Naive thymus-derived CD4-positive, alpha-beta T cell (primary cell): ENCODE data around the gene DCDC2B. TPM values are rescaled to one million over a fixed set of nuclear protein-coding genes. Genes with fewer than 3 reads are reported as not detected.
"Not testable (repeated sequence)": the region's sequence is repeated elsewhere in the genome, so short reads cannot be mapped to it uniquely, and the experiment has no call there.

ENCODE experiments used
- ATAC-seq: fragments of 150-1000 bp; cut with Tn5 transposase; 2 replicates; pipeline ENCODE4 v1.10.0; 2021; ENCODE audit warnings: mild to moderate bottlenecking, moderate library complexity
- CTCF ChIA-PET: fragments of 350-600 bp; sonication (Branson Sonifier 250); formaldehyde crosslinking; loops from one replicate; lab custom pipeline; 2021; ENCODE audit warnings: antibody characterized with exemption; lab: Charles Lee
- POLR2A ChIA-PET: fragments of 350-600 bp; sonication (Branson Sonifier 250); formaldehyde crosslinking; loops from one replicate; lab custom pipeline; 2021; ENCODE audit warnings: antibody characterized with exemption, inconsistent platforms; lab: Charles Lee
- DNase-seq, 9 donors: peaks; one replicate each; pipeline versions ENCODE4 v3.0.0 to v3.0.0-alpha.2; 2020 to 2022; ENCODE audit warnings: mixed read lengths in 1 of 9
- H3K27ac ChIP-seq: one replicate; pipeline ENCODE4 v1.7.0; 2013; ENCODE audit warnings: mild to moderate bottlenecking, low read depth, low read length, moderate library complexity
- H3K27me3 ChIP-seq, 2 donors: one replicate each; pipeline ENCODE4 v1.7.0; 2013; ENCODE audit warnings: low read length in 2 of 2, mild to moderate bottlenecking in 2 of 2, moderate library complexity in 2 of 2; ENCODE audit not compliant: control insufficient read depth in 2 of 2, insufficient read depth in 2 of 2
- H3K36me3 ChIP-seq, 3 experiments: 1 replicate in 2 of 3; 2 replicates in 1 of 3; pipeline ENCODE4 v1.7.0; 2013; ENCODE audit warnings: low read length in 3 of 3, mild to moderate bottlenecking in 3 of 3, moderate library complexity in 1 of 3; ENCODE audit not compliant: insufficient read depth in 3 of 3, control insufficient read depth in 2 of 3
- H3K4me1 ChIP-seq, 2 donors: one replicate each; pipeline ENCODE4 v1.7.0; 2013; ENCODE audit warnings: low read length in 2 of 2, mild to moderate bottlenecking in 2 of 2, moderate library complexity in 1 of 2; ENCODE audit not compliant: control insufficient read depth in 2 of 2, insufficient read depth in 2 of 2
- H3K4me3 ChIP-seq: 2 replicates; pipeline ENCODE4 v1.7.0; 2013; ENCODE audit warnings: mild to moderate bottlenecking, low read length
- H3K9me3 ChIP-seq, 3 experiments: 1 replicate in 2 of 3; 2 replicates in 1 of 3; pipeline ENCODE4 v1.7.0; 2013; ENCODE audit warnings: low read length in 3 of 3; ENCODE audit not compliant: control insufficient read depth in 2 of 3
- H3K27ac Mint-ChIP-seq, 9 donors: one replicate each; pipeline ENCODE4 v1.8.0; 2020 to 2022; ENCODE audit warnings: mixed read lengths in 9 of 9, mild to moderate bottlenecking in 8 of 9, moderate library complexity in 5 of 9, inconsistent platforms in 2 of 9
- H3K27me3 Mint-ChIP-seq, 5 donors: one replicate each; pipeline ENCODE4 v1.8.0; 2021 to 2022; ENCODE audit warnings: mixed read lengths in 5 of 5, mild to moderate bottlenecking in 1 of 5
- H3K36me3 Mint-ChIP-seq, 5 donors: one replicate each; pipeline ENCODE4 v1.8.0; 2020 to 2022; ENCODE audit warnings: mixed read lengths in 5 of 5, mild to moderate bottlenecking in 3 of 5, inconsistent platforms in 1 of 5
- H3K4me1 Mint-ChIP-seq, 7 donors: one replicate each; pipeline ENCODE4 v1.8.0; 2020 to 2022; ENCODE audit warnings: mixed read lengths in 7 of 7, mild to moderate bottlenecking in 3 of 7, inconsistent platforms in 1 of 7
- H3K4me3 Mint-ChIP-seq, 10 donors: one replicate each; pipeline ENCODE4 v1.8.0; 2020 to 2022; ENCODE audit warnings: mild to moderate bottlenecking in 10 of 10, mixed read lengths in 10 of 10, moderate library complexity in 6 of 10, inconsistent platforms in 2 of 10
- H3K9me3 Mint-ChIP-seq, 11 donors: one replicate each; pipeline ENCODE4 v1.8.0; 2020 to 2022; ENCODE audit warnings: mixed read lengths in 11 of 11, mild to moderate bottlenecking in 4 of 11, inconsistent platforms in 1 of 11, moderate library complexity in 1 of 11
- intact Hi-C, 2 donors: fragments of 100-400 bp; cut with micrococcal nuclease; formaldehyde crosslinking; loops; one replicate each; pipeline ENCODE4 v1.15.1; 2023
- polyA plus RNA-seq, 2 donors: library from polyadenylated mRNA; unstranded; fragments of 300-500 nt; fragmentation: Illumina TruSeq; gene quantifications; one replicate each; pipeline ENCODE4 v1.2.3, GENCODE V29; 2021
- total RNA-seq, 6 experiments: library from RNA in 5 of 6; stranded (reverse) in 5 of 6; gene quantifications; 1 replicate in 5 of 6; 2 replicates in 1 of 6; pipeline ENCODE4 v1.2.3 and lab custom pipeline; 2021 to 2026

Gene DCDC2B
- total and polyA plus RNA-seq, 7 experiments from 2014 or later: 0.25 TPM; not detected in 6

DNA sequence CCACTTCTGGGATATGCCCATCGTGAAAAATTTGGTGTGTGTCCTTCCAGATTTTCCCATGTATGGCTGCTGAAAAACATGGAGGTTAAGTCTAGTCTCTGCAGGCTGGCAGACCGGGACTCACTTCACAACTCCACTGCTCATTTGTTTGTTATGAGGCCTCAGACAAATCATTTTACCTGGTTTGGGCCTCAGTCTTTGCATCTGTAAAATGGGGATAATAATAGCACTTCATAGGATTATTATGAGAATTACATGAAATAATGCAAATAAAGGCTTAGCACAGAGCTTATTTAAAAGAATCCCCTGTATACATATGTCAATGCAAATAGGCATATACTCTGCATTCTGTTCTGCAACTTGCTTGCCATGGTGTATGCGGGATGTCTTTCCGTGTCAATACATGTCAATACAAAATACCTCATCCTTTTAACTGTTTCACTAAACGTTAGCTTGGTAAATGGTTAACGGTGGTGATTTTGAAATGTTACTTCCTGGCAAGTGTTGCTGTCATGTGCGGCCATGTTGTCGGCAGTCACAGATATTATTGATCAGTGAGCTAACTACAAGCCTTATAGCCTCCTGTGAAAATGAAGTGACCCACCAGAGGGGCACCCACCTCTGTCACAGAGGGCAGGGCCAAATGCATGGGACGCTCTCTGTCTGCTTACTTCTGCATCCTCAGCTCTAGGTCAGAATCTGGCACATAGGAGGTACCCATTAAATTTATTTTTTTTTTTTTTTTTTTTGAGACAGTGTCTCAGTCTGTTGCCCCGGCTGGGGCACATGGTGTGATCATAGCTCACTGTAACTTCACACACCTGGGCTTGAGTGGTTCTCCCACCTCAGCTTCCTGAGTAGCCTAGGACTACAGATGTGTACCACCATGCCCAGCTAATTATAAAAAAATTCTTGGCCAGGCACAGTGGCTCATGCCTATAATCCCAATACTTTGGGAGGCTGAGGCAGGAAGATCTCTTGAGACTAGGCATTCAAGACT lies 46.5 kb downstream of the DCDC2B start:
- Histone ChIP-seq H3K4me1 (peaks cover 39 to 41% of the 10 kb centered on the region in 2 donors), H3K27ac (peak overlapping the region; percentile 91), H3K36me3 (peaks cover 0 to 25% (median under 1%) of the 10 kb centered on the region in 3 experiments), H3K9me3 (no peaks in the 10 kb centered on the region), H3K27me3 (no peaks in the 10 kb centered on the region), H3K4me3 (peak overlapping the region; percentile 55)
- Mint-ChIP-seq H3K4me3 (peak overlapping the region; percentile 88 to 100 (median 98)), H3K9me3 (peaks cover 0 to 2% (median 0%) of the 10 kb centered on the region in 11 donors), H3K36me3 (peaks cover 12 to 52% (median 37%) of the 10 kb centered on the region in 5 donors), H3K27ac (peak overlapping the region; percentile 90 to 99 (median 97)), H3K4me1 (peaks cover 24 to 56% (median 48%) of the 10 kb centered on the region in 7 donors), H3K27me3 (no peaks in the 10 kb centered on the region)
- CTCF ChIA-PET: interaction anchor here (0.8 to 3.2 kb wide), 8 partner anchors 10 to 131 kb away, joined by 3 to 19 read pairs (median 4); no protein-coding TSS in a partner anchor
- DNase-seq (peak in 5 of 9 donors; percentile 50 to 68 (median 62)), ATAC-seq (peak; percentile 31)
- POLR2A ChIA-PET: interaction anchor here (0.6 to 28.2 kb wide), 17 partner anchors 5 to 322 kb away, joined by 3 to 738 read pairs (median 4); partner anchors contain the start of genes BSDC1, FAM167B, HDAC1 and IQCC
- intact Hi-C loops: loop anchor here (1.0 to 2.0 kb wide), 3 partner anchors 9 to 36 kb away; no protein-coding TSS in a partner anchor

DNA sequence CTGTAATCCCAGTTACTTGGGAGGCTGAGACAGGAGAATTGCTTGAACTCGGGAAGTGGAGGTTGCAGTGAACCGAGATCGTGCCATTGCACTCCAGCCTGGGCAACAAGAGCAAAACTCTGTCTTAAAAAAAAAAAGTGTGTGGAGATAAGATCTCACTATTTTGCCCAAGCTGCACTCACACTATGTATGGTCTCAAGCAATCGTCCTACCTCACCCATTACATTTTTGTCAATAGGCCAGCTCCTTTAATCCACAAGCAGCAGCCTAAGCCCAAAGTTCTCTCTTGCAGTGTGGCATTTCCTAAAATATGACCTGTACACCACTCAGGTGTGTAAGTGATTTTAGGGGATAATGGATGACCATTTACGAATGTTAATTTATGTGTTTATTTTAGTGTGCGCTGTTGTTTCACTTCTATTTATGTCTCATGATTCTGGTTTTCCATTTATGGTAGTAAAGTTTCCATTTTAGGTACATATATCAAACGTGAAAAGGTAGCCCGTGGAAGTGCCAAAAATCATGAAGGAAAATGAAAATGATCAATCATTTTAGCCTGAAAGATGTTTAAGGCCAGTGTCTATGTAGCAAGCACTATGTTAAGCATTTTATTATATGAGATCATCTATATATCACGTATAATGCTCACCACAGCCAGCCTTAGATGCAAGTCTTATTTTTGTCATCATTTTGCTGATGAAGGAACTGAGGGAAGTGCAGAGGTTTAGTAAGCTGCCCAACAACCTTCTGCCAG lies 47.8 kb downstream of the DCDC2B start:
- intact Hi-C loops: loop anchor here in 1 of 2 donors (1.0 kb wide), 1 partner anchor 8 kb away; no protein-coding TSS in a partner anchor
- H3K27me3 ChIP-seq: no peaks in the 10 kb centered on the region
- CTCF ChIA-PET: interaction anchor here (1.3 to 3.2 kb wide), 5 partner anchors 8 to 130 kb away, joined by 3 to 19 read pairs (median 5); no protein-coding TSS in a partner anchor
- H3K4me1 ChIP-seq: peaks cover 38 to 42% of the 10 kb centered on the region in 2 donors
- H3K9me3 Mint-ChIP-seq: peaks cover 0 to under 1% (median 0%) of the 10 kb centered on the region in 11 donors
- POLR2A ChIA-PET: interaction anchor here (1.4 to 28.2 kb wide), 7 partner anchors 3 to 79 kb away, joined by 4 to 738 read pairs (median 16); partner anchors contain the start of genes FAM167B, HDAC1, LCK and MARCKSL1
- peaks cover 0 to 27% (median 5%) of the 10 kb centered on the region in 3 experiments for H3K36me3 ChIP-seq
- H3K36me3 Mint-ChIP-seq: peaks cover 10 to 49% (median 39%) of the 10 kb centered on the region in 5 donors
- H3K4me3 Mint-ChIP-seq: peak overlapping the region; percentile 81 to 100 (median 88)
- peak; percentile 40 for ATAC-seq
- DNase-seq: peak in 2 of 9 donors; percentile 34 to 49
- no peaks in the 10 kb centered on the region for H3K9me3 ChIP-seq
- peak overlapping the region; percentile 91 for H3K27ac ChIP-seq
- H3K4me1 Mint-ChIP-seq: peaks cover 19 to 56% (median 47%) of the 10 kb centered on the region in 7 donors
- peak overlapping the region; percentile 63 for H3K4me3 ChIP-seq
- H3K27me3 Mint-ChIP-seq: no peaks in the 10 kb centered on the region
- peak overlapping the region; percentile 86 to 97 (median 94) for H3K27ac Mint-ChIP-seq

GRCh38 chr1:32257227-32257508 lies 48.3 kb downstream of the DCDC2B start:
- intact Hi-C loops: no loop called here
- Histone ChIP-seq H3K27ac (peak overlapping the region; percentile 91), H3K27me3 (no peaks in the 10 kb centered on the region), H3K4me1 (peaks cover 38 to 42% of the 10 kb centered on the region in 2 donors), H3K4me3 (peak overlapping the region; percentile 63), H3K36me3 (peaks cover 0 to 23% (median 5%) of the 10 kb centered on the region in 3 experiments), H3K9me3 (no peaks in the 10 kb centered on the region)
- H3K4me1 Mint-ChIP-seq: peaks cover 19 to 51% (median 48%) of the 10 kb centered on the region in 7 donors
- ChIA-PET POLR2A (interaction anchor here (2.5 to 28.2 kb wide), 5 partner anchors 3 to 79 kb away, joined by 13 to 738 read pairs (median 155); partner anchors contain the start of genes FAM167B, HDAC1, LCK and MARCKSL1), CTCF (interaction anchor here (1.7 kb wide), 1 partner anchor 9 kb away, joined by 10 read pairs; no protein-coding TSS in a partner anchor)
- ATAC-seq: no peak
- H3K27me3 Mint-ChIP-seq: no peaks in the 10 kb centered on the region
- H3K36me3 Mint-ChIP-seq: peaks cover 5 to 44% (median 34%) of the 10 kb centered on the region in 5 donors
- H3K9me3 Mint-ChIP-seq: no peaks in the 10 kb centered on the region
- no peak for DNase-seq
- H3K27ac Mint-ChIP-seq: peak overlapping the region; percentile 86 to 97 (median 94)
- H3K4me3 Mint-ChIP-seq: peak overlapping the region; percentile 81 to 100 (median 88)

- Mint-ChIP-seq H3K36me3 (peaks cover 3 to 30% (median 21%) of the 10 kb centered on the region in 5 donors), H3K4me3 (peak overlapping the region in 8 of 10 donors; percentile 49 to 86 (median 71)), H3K4me1 (peaks cover 38 to 69% (median 49%) of the 10 kb centered on the region in 7 donors), H3K27ac (peak overlapping the region; percentile 84 to 99 (median 95))
- H3K9me3 Mint-ChIP-seq, H3K9me3 ChIP-seq, H3K27me3 Mint-ChIP-seq, ATAC-seq, intact Hi-C loops, H3K27me3 ChIP-seq, DNase-seq: not testable (repeated sequence)
- CTCF ChIA-PET: interaction anchor here (0.6 to 1.8 kb wide), 2 partner anchors 15 to 110 kb away, joined by 3 to 5 read pairs; no protein-coding TSS in a partner anchor
- POLR2A ChIA-PET: interaction anchor here (1.0 to 25.2 kb wide), 6 partner anchors 8 to 72 kb away, joined by 3 to 738 read pairs (median 4); partner anchors contain the start of genes FAM167B and LCK
- Histone ChIP-seq H3K4me1 (peaks cover 56 to 76% of the 10 kb centered on the region in 2 donors), H3K36me3 (peaks cover 0 to 12% (median 11%) of the 10 kb centered on the region in 3 experiments), H3K27ac (peak overlapping the region; percentile 70), H3K4me3 (peak overlapping the region; percentile 33)
These were observed 54.3 kb downstream of the DCDC2B start for GRCh38 chr1:32263236-32263593.

GRCh38 chr1:32263744-32264143 lies 54.9 kb downstream of the DCDC2B start:
- Histone ChIP-seq H3K9me3 (no peaks in the 10 kb centered on the region), H3K36me3 (peaks cover 0 to 12% (median 11%) of the 10 kb centered on the region in 3 experiments), H3K27me3 (no peaks in the 10 kb centered on the region), H3K4me3 (peak overlapping the region; percentile 19), H3K4me1 (peaks cover 53 to 71% of the 10 kb centered on the region in 2 donors), H3K27ac (peak overlapping the region; percentile 70)
- ChIA-PET POLR2A (interaction anchor here (1.1 to 25.2 kb wide), 5 partner anchors 8 to 72 kb away, joined by 3 to 738 read pairs (median 5); partner anchors contain the start of genes FAM167B and LCK), CTCF (interaction anchor here (0.6 kb wide), 1 partner anchor 109 kb away, joined by 3 read pairs; no protein-coding TSS in a partner anchor)
- intact Hi-C loops: loop anchor here in 1 of 2 donors (1.0 kb wide), 2 partner anchors 7 to 10 kb away; no protein-coding TSS in a partner anchor
- H3K4me3 Mint-ChIP-seq: peak overlapping the region; percentile 54 to 86 (median 78)
- peak; percentile 84 for ATAC-seq
- no peaks in the 10 kb centered on the region for H3K27me3 Mint-ChIP-seq
- peaks cover 3 to 29% (median 21%) of the 10 kb centered on the region in 5 donors for H3K36me3 Mint-ChIP-seq
- peaks cover 0 to 4% (median 0%) of the 10 kb centered on the region in 11 donors for H3K9me3 Mint-ChIP-seq
- H3K4me1 Mint-ChIP-seq: peaks cover 38 to 66% (median 49%) of the 10 kb centered on the region in 7 donors
- H3K27ac Mint-ChIP-seq: peak overlapping the region; percentile 84 to 99 (median 95)
- peak in 5 of 9 donors; percentile 51 to 61 (median 55) for DNase-seq
